GM12878 (cell line): ENCODE measurements around the gene PRRC2C. TPM values are rescaled to one million over a fixed set of nuclear protein-coding genes. Genes with fewer than 3 reads are reported as not detected.

Source experiments
- ATAC-seq: fragments of 200-7000 bp; cut with Tn5 transposase; 3 replicates; pipeline ENCODE4 v1.9.1; 2020; ENCODE audit warnings: mild to moderate bottlenecking, moderate library complexity
- BruUV-seq: library from RNA; stranded (reverse); fragments of 400-500 nt; replicated peaks from 2 replicates; lab custom pipeline; 2021; lab: Mats Ljungman, UMichigan
- CTCF ChIA-PET: fragments of 300-600 bp; sonication (Branson Sonifier 250); formaldehyde crosslinking; extraction: SDS; loops from one replicate; lab custom pipeline; 2021; ENCODE audit warnings: inconsistent platforms; lab: Yijun Ruan, JAX
- POLR2A ChIA-PET: fragments of 350-600 bp; formaldehyde crosslinking; extraction: SDS; loops from one replicate; lab custom pipeline; 2021; ENCODE audit warnings: inconsistent platforms; lab: Charles Lee
- RAD21 ChIA-PET: fragments of 300-600 bp; sonication (Branson Sonifier 250); formaldehyde crosslinking; loops from one replicate; lab custom pipeline; 2023; ENCODE audit warnings: antibody characterized with exemption; ENCODE audit not compliant: unreplicated experiment; lab: Charles Lee
- SMC1A ChIA-PET: fragments of 300-600 bp; sonication (Branson Sonifier 250); formaldehyde crosslinking; loops from one replicate; lab custom pipeline; 2023; ENCODE audit not compliant: unreplicated experiment, uncharacterized antibody; lab: Charles Lee
- DNase-seq: peaks from one replicate; pipeline ENCODE4 v3.0.0-alpha.2; 2011; ENCODE audit warnings: low read depth, low spot score
- FAIRE-seq: peaks from 3 replicates; lab custom pipeline; 2011; peaks lifted over from hg19 to GRCh38; lab: Jason Lieb, UNC
- H2AFZ ChIP-seq: 2 replicates; pipeline ENCODE4 v1.6.0; 2011; ENCODE audit warnings: low read depth, low read length, control low read depth; ENCODE audit not compliant: control insufficient read depth
- H3K27ac ChIP-seq: 2 replicates; pipeline ENCODE4 v1.5.1; 2011; ENCODE audit warnings: control low read depth; ENCODE audit not compliant: control insufficient read depth, insufficient read depth
- H3K27me3 ChIP-seq, 2 experiments: replicated peaks in 1 of 2; 2 replicates each; pipeline versions ENCODE4 v1.6.0 to v1.6.1; 2011; ENCODE audit warnings: low read length in 1 of 2; ENCODE audit not compliant: control insufficient read depth in 2 of 2, insufficient read depth in 2 of 2
- H3K36me3 ChIP-seq, 2 experiments: 2 replicates each; pipeline ENCODE4 v1.5.1; 2011; ENCODE audit warnings: low read length in 1 of 2; ENCODE audit not compliant: control insufficient read depth in 2 of 2, insufficient read depth in 2 of 2
- H3K4me1 ChIP-seq: 2 replicates; pipeline ENCODE4 v1.6.1; 2011; ENCODE audit warnings: mild to moderate bottlenecking, low read length, moderate library complexity, mixed read lengths; ENCODE audit not compliant: control insufficient read depth, insufficient read depth
- H3K4me2 ChIP-seq: 2 replicates; pipeline ENCODE4 v1.6.0; 2011; ENCODE audit warnings: control low read depth; ENCODE audit not compliant: control insufficient read depth, insufficient read depth
- H3K4me3 ChIP-seq: fragments of 200-600 bp; sonication (generic); 2 replicates; pipeline ENCODE4 v1.5.1; 2016
- H3K79me2 ChIP-seq: 2 replicates; pipeline ENCODE4 v1.6.0; 2011; ENCODE audit warnings: low read length; ENCODE audit not compliant: control insufficient read depth, insufficient read depth
- H3K9ac ChIP-seq: 2 replicates; pipeline ENCODE4 v1.8.0; 2011; ENCODE audit warnings: low read length, control low read depth, mixed read lengths; ENCODE audit not compliant: control insufficient read depth, insufficient read depth
- H3K9me3 ChIP-seq: replicated peaks from 3 replicates; pipeline ENCODE4 v1.5.1; 2011; ENCODE audit warnings: mild to moderate bottlenecking, low read length; ENCODE audit not compliant: control insufficient read depth, insufficient read depth
- H4K20me1 ChIP-seq: 2 replicates; pipeline ENCODE4 v1.6.0; 2011; ENCODE audit not compliant: control insufficient read depth, insufficient read depth
- CHD1 ChIP-seq: IDR thresholded peaks from 2 replicates; pipeline ENCODE4 v1.6.1; 2012; ENCODE audit warnings: low read depth, low read length, improper control_type of control experiment
- CHD4 ChIP-seq: fragments of 200-600 bp; sonication (generic); IDR thresholded peaks from 2 replicates; pipeline ENCODE4 v1.6.1; 2016; ENCODE audit warnings: mild to moderate bottlenecking
- FOXK2 ChIP-seq: fragments of 450-650 bp; IDR thresholded peaks from 2 replicates; pipeline ENCODE4 v1.6.1; 2017; ENCODE audit warnings: mild to moderate bottlenecking, moderate library complexity
- NFIC ChIP-seq: IDR thresholded peaks from 2 replicates; pipeline ENCODE4 v1.6.1; 2012; ENCODE audit warnings: low read depth, mild to moderate bottlenecking, inconsistent platforms, low read length, moderate library complexity
- RAD51 ChIP-seq: fragments of 450-650 bp; IDR thresholded peaks from 2 replicates; pipeline ENCODE4 v1.6.1; 2016; ENCODE audit warnings: moderate library complexity, mild to moderate bottlenecking, inconsistent platforms
- SMAD1 ChIP-seq: fragments of 450-650 bp; IDR thresholded peaks from 2 replicates; pipeline ENCODE4 v1.6.1; 2018; ENCODE audit warnings: mild to moderate bottlenecking, low read depth; ENCODE audit not compliant: partially characterized antibody
- STAT3 ChIP-seq: IDR thresholded peaks from 2 replicates; pipeline ENCODE4 v1.6.1; 2011; ENCODE audit warnings: low read depth, low read length, improper control_type of control experiment
- YY1 ChIP-seq: IDR thresholded peaks from 2 replicates; pipeline ENCODE4 v1.6.1; 2011; ENCODE audit warnings: low read depth, mild to moderate bottlenecking, low read length
- ZBTB40 ChIP-seq: fragments of 450-650 bp; IDR thresholded peaks from 2 replicates; pipeline ENCODE4 v1.6.1; 2016; ENCODE audit warnings: mild to moderate bottlenecking, moderate library complexity, borderline replicate concordance
- WGBS: methylation state at CpG from one replicate; pipeline ENCODE4 v1.1.6; 2016; ENCODE audit warnings: low lambda C conversion rate; ENCODE audit not compliant: insufficient replicate concordance, insufficient coverage; ENCODE audit errors: missing lambda C conversion rate; 5-methylcytosine and 5-hydroxymethylcytosine counted together
- in situ Hi-C: fragments of 300-500 bp; cut with MboI; formaldehyde crosslinking; loops from 9 replicates; pipeline ENCODE4 v1.14.3; 2018; ENCODE audit warnings: mixed read lengths
- intact Hi-C: fragments of 100-400 bp; cut with micrococcal nuclease; formaldehyde crosslinking; loops from one replicate; pipeline ENCODE4 v1.14.2; 2022; ENCODE audit not compliant: unreplicated experiment
- polyA plus RNA-seq, 11 experiments: library from polyadenylated mRNA; depleted of rRNA in 4 of 11; unstranded in 6 of 11; stranded (reverse) in 5 of 11; fragments of >200 nt; fragmentation: Nextera tagmentation in 4 of 11; fragmentation: Illumina TruSeq in 1 of 11; extraction: Ambion mirVana in 4 of 11; extraction: Trizol in 1 of 11; gene quantifications; 1 replicate in 1 of 11; 2 replicates in 10 of 11; pipeline versions ENCODE4 v1.2.1 to v1.2.3, GENCODE V29; 2011 to 2016; ENCODE audit warnings: inconsistent platforms in 2 of 11, missing spikeins in 2 of 11, low read depth in 1 of 11
- total RNA-seq, 4 experiments: library from RNA; depleted of rRNA in 3 of 4; stranded (reverse); fragments of >200 nt in 3 of 4; fragmentation: Illumina TruSeq in 1 of 4; extraction: Trizol in 1 of 4; gene quantifications; 2 replicates each; pipeline versions ENCODE4 v1.2.1 to v1.2.3, GENCODE V29; 2013 to 2021

PRRC2C gene
- total and polyA plus RNA-seq, 10 of the 15 experiments (the other 5 are each of a cell fraction or from before 2014, with no cell fraction given): 53.4 to 182 (median 91.8) TPM

GRCh38 chr1:171477804-171478203 is 7.5 kb upstream of the PRRC2C start (continued):
- TF ChIP-seq STAT3: no peak
- TF ChIP-seq FOXK2: no peak
- TF ChIP-seq CHD4: no peak
- no peak for TF ChIP-seq NFIC
- TF ChIP-seq, all 136 proteins: peak for 0

GRCh38 chr1:171480035-171480434 is 5.3 kb upstream of the PRRC2C start:
- ATAC-seq: no peak
- Histone ChIP-seq H4K20me1 (no peaks in the 10 kb centered on the region), H3K36me3 (no peaks in the 10 kb centered on the region), H3K9ac (no peak overlapping the region)
- no TSS peak for BruUV-seq
- SMC1A ChIA-PET: interaction anchor here (1.4 kb wide), 1 partner anchor 11 kb away, joined by 3 read pairs; no protein-coding TSS in a partner anchor
- TF ChIP-seq RAD51: no peak
- no peak for TF ChIP-seq CHD1
- TF ChIP-seq ZBTB40: no peak
- no peak for TF ChIP-seq YY1
- no peak for TF ChIP-seq SMAD1
- TF ChIP-seq, all 136 proteins: peak for 0
- Histone ChIP-seq H3K4me3 (no peak overlapping the region), H3K4me1 (no peaks in the 10 kb centered on the region; the same call in 1 of the 2 replicates), H3K27me3 (no peaks in the 10 kb centered on the region), H2AFZ (no peak overlapping the region), H3K4me2 (no peak overlapping the region), H3K27ac (no peak overlapping the region), H3K9me3 (no peaks in the 10 kb centered on the region), H3K79me2 (peaks cover 1% of the 10 kb centered on the region; the same call in 1 of the 2 replicates)
- ChIA-PET RAD21 (no interaction called here), POLR2A (no interaction called here), CTCF (interaction anchor here (0.7 kb wide), 1 partner anchor 825 kb away, joined by 3 read pairs; no protein-coding TSS in a partner anchor)
- intact Hi-C loops: loop anchor here (10.0 kb wide), 3 partner anchors 235 to 1405 kb away; partner anchors contain the start of genes KIFAP3 and VAMP4
- in situ Hi-C loops: no loop called here
- FAIRE-seq: no peak
- WGBS: 29% methylated on average over 2 of the region's 2 CpGs
- no peak for DNase-seq
